Measurements from ENCODE around the gene OSBPL10.

OSBPL10 gene

DNA sequence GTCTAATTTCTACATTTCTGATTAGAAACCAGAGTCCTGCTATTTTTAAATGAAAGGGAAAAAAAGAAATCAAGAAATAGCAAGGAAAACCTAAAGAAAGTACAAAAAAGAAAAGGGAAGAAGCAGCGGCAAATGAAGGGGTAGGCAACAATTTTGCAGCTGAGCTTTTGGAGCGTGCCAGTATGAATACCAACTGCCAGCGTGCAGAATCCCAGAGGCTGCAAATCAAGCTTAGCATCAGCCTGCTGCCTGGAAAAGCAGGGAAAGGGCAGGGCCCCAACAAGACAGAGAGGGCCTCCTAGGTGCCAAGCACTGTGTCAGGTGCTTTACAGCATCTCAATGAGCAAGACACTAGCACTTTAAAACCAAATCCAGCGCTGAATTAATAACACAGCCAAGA is 271.5 kb downstream of the OSBPL10 start:
- H3F3A ChIP-seq (ENCODE audit: insufficient read depth, low read length): no peaks in the 10 kb centered on the region
- TF ChIP-seq, protein P1, sequence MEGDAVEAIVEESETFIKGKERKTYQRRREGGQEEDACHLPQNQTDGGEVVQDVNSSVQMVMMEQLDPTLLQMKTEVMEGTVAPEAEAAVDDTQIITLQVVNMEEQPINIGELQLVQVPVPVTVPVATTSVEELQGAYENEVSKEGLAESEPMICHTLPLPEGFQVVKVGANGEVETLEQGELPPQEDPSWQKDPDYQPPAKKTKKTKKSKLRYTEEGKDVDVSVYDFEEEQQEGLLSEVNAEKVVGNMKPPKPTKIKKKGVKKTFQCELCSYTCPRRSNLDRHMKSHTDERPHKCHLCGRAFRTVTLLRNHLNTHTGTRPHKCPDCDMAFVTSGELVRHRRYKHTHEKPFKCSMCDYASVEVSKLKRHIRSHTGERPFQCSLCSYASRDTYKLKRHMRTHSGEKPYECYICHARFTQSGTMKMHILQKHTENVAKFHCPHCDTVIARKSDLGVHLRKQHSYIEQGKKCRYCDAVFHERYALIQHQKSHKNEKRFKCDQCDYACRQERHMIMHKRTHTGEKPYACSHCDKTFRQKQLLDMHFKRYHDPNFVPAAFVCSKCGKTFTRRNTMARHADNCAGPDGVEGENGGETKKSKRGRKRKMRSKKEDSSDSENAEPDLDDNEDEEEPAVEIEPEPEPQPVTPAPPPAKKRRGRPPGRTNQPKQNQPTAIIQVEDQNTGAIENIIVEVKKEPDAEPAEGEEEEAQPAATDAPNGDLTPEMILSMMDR (IDR thresholded peaks at IDR 0.05; ENCODE audit: low read length): no peak
- TF ChIP-seq EZH2 (IDR thresholded peaks at IDR 0.05; ENCODE audit: borderline replicate concordance, low read length): no peak
- no peak overlapping the region for H3K27ac ChIP-seq (ENCODE audit: low read depth, low read length, poor library complexity, severe bottlenecking)
- no peaks in the 10 kb centered on the region for H3K9me2 ChIP-seq (ENCODE audit: low read depth, low read length)
- H3K36me3 ChIP-seq (ENCODE audit: insufficient read depth, low read length): peaks cover 41% of the 10 kb centered on the region
- peaks cover 28% of the 10 kb centered on the region for H3K4me1 ChIP-seq (ENCODE audit: insufficient read depth, low read length, severe bottlenecking)
- no peaks in the 10 kb centered on the region for H4K20me1 ChIP-seq (ENCODE audit: insufficient read depth, low read length)
- no peak overlapping the region for H3K4me3 ChIP-seq (ENCODE audit: low read depth, low read length, poor library complexity, severe bottlenecking)
- H3K79me2 ChIP-seq (ENCODE audit: insufficient read depth, low read length): no peaks in the 10 kb centered on the region
- no peak overlapping the region for H3K4me2 ChIP-seq (ENCODE audit: low read length)
- H3K9ac ChIP-seq (ENCODE audit: low read length): no peak overlapping the region
- H3K27me3 ChIP-seq (ENCODE audit: insufficient read depth, low read length): no peaks in the 10 kb centered on the region
- H3K9me3 ChIP-seq (ENCODE audit: low read length): no peaks in the 10 kb centered on the region
- no peak overlapping the region for H2AFZ ChIP-seq (ENCODE audit: low read length)

DNA sequence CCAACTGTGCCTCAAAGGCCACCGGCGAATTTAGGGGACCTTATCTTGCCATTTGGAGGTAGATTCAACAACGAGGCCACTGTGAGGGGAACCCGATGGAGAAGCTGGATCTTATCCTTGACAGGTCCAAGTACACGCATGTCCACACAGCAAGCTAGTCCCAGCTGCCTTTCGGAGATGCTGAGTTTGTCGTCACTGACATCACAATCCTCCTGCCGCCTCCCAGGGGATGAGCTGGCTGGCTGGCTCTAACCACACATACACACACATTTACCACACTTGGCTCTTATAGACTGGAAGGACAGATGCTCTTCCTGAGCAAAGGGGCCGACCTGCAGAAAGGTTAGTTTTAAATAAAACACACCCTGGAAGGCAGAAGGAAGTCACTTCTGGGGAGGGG is 272.1 kb downstream of the OSBPL10 start:
- Histone ChIP-seq H3K27ac (ENCODE audit: low read depth, low read length, poor library complexity, severe bottlenecking) (no peak overlapping the region), H3K9ac (ENCODE audit: low read length) (no peak overlapping the region)

DNA sequence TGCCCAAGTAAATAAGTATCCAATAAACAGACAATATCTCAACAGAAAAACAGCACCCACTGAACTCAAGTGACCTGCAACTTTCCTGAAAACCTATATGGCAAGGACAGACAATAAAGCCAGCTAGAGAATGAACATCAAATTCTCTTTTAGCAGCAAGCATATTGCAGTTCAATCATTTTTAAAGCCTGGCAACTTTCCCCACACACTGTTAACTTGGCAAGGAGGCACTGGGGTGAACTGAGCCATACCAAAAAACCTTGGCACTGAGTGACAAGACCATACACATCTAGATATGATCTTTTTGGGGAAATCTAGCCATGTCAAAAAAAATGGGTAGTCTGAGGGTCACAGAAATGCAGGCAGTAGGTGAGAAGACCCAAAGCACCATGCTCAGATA is 273.8 kb downstream of the OSBPL10 start:
- H3K9ac ChIP-seq (ENCODE audit: low read length): no peak overlapping the region
- no peak overlapping the region for H3K4me2 ChIP-seq (ENCODE audit: low read length)
- H4K20me1 ChIP-seq (ENCODE audit: insufficient read depth, low read length): no peaks in the 10 kb centered on the region
- H3K36me3 ChIP-seq (ENCODE audit: insufficient read depth, low read length): peaks cover 49% of the 10 kb centered on the region
- no peak overlapping the region for H3K27ac ChIP-seq (ENCODE audit: low read depth, low read length, poor library complexity, severe bottlenecking)
- H2AFZ ChIP-seq (ENCODE audit: low read length): no peak overlapping the region
- H3K27me3 ChIP-seq (ENCODE audit: insufficient read depth, low read length): no peaks in the 10 kb centered on the region
- H3K9me3 ChIP-seq (ENCODE audit: low read length): no peaks in the 10 kb centered on the region
- H3K79me2 ChIP-seq (ENCODE audit: insufficient read depth, low read length): no peaks in the 10 kb centered on the region
- no peaks in the 10 kb centered on the region for H3K9me2 ChIP-seq (ENCODE audit: low read depth, low read length)
- H3K4me1 ChIP-seq (ENCODE audit: insufficient read depth, low read length, severe bottlenecking): peaks cover 23% of the 10 kb centered on the region
- no peaks in the 10 kb centered on the region for H3F3A ChIP-seq (ENCODE audit: insufficient read depth, low read length)
- H3K4me3 ChIP-seq (ENCODE audit: low read depth, low read length, poor library complexity, severe bottlenecking): no peak overlapping the region
- TF ChIP-seq, protein P1 (IDR thresholded peaks at IDR 0.05; ENCODE audit: low read length): no peak
- TF ChIP-seq EZH2 (IDR thresholded peaks at IDR 0.05; ENCODE audit: borderline replicate concordance, low read length): no peak

More for the DNA sequence above, 272.1 kb downstream of the OSBPL10 start:
- H3F3A ChIP-seq (ENCODE audit: insufficient read depth, low read length): no peaks in the 10 kb centered on the region
- no peaks in the 10 kb centered on the region for H3K9me2 ChIP-seq (ENCODE audit: low read depth, low read length)
- no peaks in the 10 kb centered on the region for H3K79me2 ChIP-seq (ENCODE audit: insufficient read depth, low read length)
- H3K27me3 ChIP-seq (ENCODE audit: insufficient read depth, low read length): no peaks in the 10 kb centered on the region
- no peak overlapping the region for H2AFZ ChIP-seq (ENCODE audit: low read length)
- H3K9me3 ChIP-seq (ENCODE audit: low read length): no peaks in the 10 kb centered on the region
- peaks cover 42% of the 10 kb centered on the region for H3K36me3 ChIP-seq (ENCODE audit: insufficient read depth, low read length)
- no peak overlapping the region for H3K4me3 ChIP-seq (ENCODE audit: low read depth, low read length, poor library complexity, severe bottlenecking)
- peaks cover 23% of the 10 kb centered on the region for H3K4me1 ChIP-seq (ENCODE audit: insufficient read depth, low read length, severe bottlenecking)
- no peaks in the 10 kb centered on the region for H4K20me1 ChIP-seq (ENCODE audit: insufficient read depth, low read length)
- TF ChIP-seq, protein P1 (IDR thresholded peaks at IDR 0.05; ENCODE audit: low read length): no peak
- TF ChIP-seq EZH2 (IDR thresholded peaks at IDR 0.05; ENCODE audit: borderline replicate concordance, low read length): no peak
- no peak overlapping the region for H3K4me2 ChIP-seq (ENCODE audit: low read length)

All from OCI-LY1 (cell line).